Measurements from ENCODE around the gene PPP2R1B. TPM values are rescaled to one million over a fixed set of nuclear protein-coding genes. Genes with fewer than 3 reads are reported as not detected.

Gene PPP2R1B
- total RNA-seq, 1 experiment from 2014 or later: 109 TPM

DNA sequence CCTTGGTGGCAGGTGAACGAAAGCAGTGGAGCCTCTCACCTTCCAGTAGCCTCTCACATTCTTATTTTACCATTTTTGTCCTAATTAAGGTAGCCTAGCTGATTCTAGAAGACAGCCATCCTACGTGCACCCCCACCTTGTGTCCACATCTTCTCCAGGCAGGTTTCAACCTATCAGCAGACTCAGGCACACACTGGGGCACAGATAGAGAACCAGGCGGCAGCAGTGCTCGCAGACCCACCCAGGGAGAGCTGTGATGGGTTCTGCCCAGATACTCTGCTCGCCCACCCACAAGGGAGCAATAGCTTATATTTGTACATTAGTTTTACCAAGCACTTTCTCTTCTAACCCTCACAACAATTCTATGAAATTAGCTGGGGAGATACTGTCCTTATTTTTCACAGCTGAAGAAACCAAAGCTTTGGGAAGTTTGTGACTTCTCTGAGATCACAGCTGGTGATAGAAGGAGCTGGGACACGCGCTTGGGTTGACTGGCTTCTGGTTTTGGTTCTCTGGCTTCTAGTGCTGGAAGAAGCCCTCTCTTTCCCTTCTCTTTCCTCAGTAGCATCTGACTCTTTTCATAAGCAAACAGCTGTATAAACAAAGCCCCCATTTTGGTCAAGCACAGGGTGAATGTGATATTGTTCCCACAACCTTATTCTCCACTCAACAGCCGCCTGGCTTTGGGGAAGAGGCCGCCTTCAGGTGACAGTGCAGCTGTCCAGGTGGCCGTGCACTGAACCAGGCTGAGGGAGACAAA lies 36.9 kb downstream of the PPP2R1B start:
- no peak overlapping the region for H3K4me3 ChIP-seq (ENCODE audit: low read depth, low read length)
- peaks cover 72% of the 10 kb centered on the region for H3K36me3 Mint-ChIP-seq (ENCODE audit: insufficient read depth, unreplicated experiment)
- no peak for DNase-seq
- intact Hi-C loops (cut with micrococcal nuclease; ENCODE audit: unreplicated experiment): no loop called here
- H3K27ac Mint-ChIP-seq (ENCODE audit: unreplicated experiment): no peak overlapping the region
- no peaks in the 10 kb centered on the region for H3K27me3 Mint-ChIP-seq (ENCODE audit: insufficient read depth, unreplicated experiment)
- H3K4me1 Mint-ChIP-seq (ENCODE audit: low read depth, unreplicated experiment): no peaks in the 10 kb centered on the region
- TF ChIP-seq, protein P1, sequence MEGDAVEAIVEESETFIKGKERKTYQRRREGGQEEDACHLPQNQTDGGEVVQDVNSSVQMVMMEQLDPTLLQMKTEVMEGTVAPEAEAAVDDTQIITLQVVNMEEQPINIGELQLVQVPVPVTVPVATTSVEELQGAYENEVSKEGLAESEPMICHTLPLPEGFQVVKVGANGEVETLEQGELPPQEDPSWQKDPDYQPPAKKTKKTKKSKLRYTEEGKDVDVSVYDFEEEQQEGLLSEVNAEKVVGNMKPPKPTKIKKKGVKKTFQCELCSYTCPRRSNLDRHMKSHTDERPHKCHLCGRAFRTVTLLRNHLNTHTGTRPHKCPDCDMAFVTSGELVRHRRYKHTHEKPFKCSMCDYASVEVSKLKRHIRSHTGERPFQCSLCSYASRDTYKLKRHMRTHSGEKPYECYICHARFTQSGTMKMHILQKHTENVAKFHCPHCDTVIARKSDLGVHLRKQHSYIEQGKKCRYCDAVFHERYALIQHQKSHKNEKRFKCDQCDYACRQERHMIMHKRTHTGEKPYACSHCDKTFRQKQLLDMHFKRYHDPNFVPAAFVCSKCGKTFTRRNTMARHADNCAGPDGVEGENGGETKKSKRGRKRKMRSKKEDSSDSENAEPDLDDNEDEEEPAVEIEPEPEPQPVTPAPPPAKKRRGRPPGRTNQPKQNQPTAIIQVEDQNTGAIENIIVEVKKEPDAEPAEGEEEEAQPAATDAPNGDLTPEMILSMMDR (IDR thresholded peaks at IDR 0.05; ENCODE audit: insufficient read depth in 1 of 2, low read depth in 1 of 2, low read length in 1 of 2, severe bottlenecking in 1 of 2, unreplicated experiment in 1 of 2): no peak
- ChIA-PET CTCF (interaction anchor here (2.2 kb wide), 1 partner anchor 48 kb away, joined by 8 read pairs; no protein-coding TSS in a partner anchor), POLR2A (no interaction called here)
- H3K36me3 ChIP-seq (ENCODE audit: control insufficient read depth, insufficient read depth, low read length): peaks cover 4% of the 10 kb centered on the region; the same call in 1 of the 2 replicates
- H3K9me3 Mint-ChIP-seq (ENCODE audit: unreplicated experiment): no peaks in the 10 kb centered on the region
- BruUV-seq (replicated peaks): no TSS peak
- H3K4me3 Mint-ChIP-seq (ENCODE audit: unreplicated experiment): no peak overlapping the region
- H3K9me3 ChIP-seq: no peaks in the 10 kb centered on the region
- no peaks in the 10 kb centered on the region for H3K27me3 ChIP-seq (replicated peaks; ENCODE audit: control insufficient read depth, insufficient read depth, low read length)
- H3K4me1 ChIP-seq: no peaks in the 10 kb centered on the region

DNA sequence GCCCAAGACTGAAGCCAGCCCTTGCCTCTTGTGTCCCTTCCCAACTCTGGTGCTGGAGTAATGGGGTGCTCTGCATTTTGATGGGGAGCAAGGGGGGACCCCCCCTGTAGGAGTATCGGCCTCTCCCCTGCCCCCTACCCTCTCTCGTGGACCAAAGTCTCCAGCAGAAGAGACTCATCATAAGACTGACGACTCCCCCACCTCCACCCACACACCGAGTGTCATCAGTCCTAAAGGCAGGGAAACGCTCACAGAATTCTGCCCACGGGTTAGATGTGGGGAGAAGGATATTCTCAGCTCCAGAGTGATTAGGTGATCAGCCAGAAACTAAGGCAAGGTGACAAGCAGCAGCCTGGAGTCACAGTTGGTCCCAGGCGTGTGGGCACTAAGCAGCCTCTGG lies 38.8 kb downstream of the PPP2R1B start:
- ChIA-PET CTCF (interaction anchor here (2.2 kb wide), 1 partner anchor 50 kb away, joined by 8 read pairs; no protein-coding TSS in a partner anchor), POLR2A (no interaction called here)
- intact Hi-C loops (cut with micrococcal nuclease; ENCODE audit: unreplicated experiment): no loop called here
- BruUV-seq (replicated peaks): no TSS peak
- H3K27me3 Mint-ChIP-seq (ENCODE audit: insufficient read depth, unreplicated experiment): no peaks in the 10 kb centered on the region
- Histone ChIP-seq H3K4me3 (ENCODE audit: low read depth, low read length) (no peak overlapping the region), H3K36me3 (ENCODE audit: control insufficient read depth, insufficient read depth, low read length) (peaks cover 7% of the 10 kb centered on the region), H3K4me1 (no peaks in the 10 kb centered on the region), H3K27me3 (replicated peaks; ENCODE audit: control insufficient read depth, insufficient read depth, low read length) (no peaks in the 10 kb centered on the region), H3K9me3 (no peaks in the 10 kb centered on the region)
- TF ChIP-seq, protein P1 (IDR thresholded peaks at IDR 0.05; ENCODE audit: insufficient read depth in 1 of 2, low read depth in 1 of 2, low read length in 1 of 2, severe bottlenecking in 1 of 2, unreplicated experiment in 1 of 2): no peak
- H3K36me3 Mint-ChIP-seq (ENCODE audit: insufficient read depth, unreplicated experiment): peaks cover 89% of the 10 kb centered on the region
- peak overlapping the region; percentile 66 for H3K27ac Mint-ChIP-seq (ENCODE audit: unreplicated experiment)
- no peaks in the 10 kb centered on the region for H3K9me3 Mint-ChIP-seq (ENCODE audit: unreplicated experiment)
- H3K4me3 Mint-ChIP-seq (ENCODE audit: unreplicated experiment): no peak overlapping the region
- DNase-seq: no peak
- no peaks in the 10 kb centered on the region for H3K4me1 Mint-ChIP-seq (ENCODE audit: low read depth, unreplicated experiment)

DNA sequence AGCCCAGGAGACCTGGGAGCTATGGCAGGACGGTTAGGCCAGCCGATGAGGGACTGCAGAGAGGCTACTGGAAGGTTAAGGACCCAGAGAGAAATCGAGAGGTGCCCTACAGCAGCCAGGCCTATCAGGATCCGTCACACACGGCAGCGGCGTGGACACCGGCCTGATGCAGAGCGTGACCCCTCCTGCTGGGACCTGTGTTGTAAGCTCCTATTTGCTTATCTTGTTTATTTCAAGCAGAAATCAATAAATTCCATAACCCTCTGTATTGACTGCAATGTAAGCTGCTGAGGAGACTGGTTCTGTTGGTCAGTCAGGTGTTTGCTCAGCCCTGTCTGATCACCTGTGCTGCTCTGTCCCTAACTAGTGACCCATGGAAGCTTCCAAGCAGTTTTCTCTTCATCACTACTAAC lies 39.9 kb downstream of the PPP2R1B start:
- no TSS peak for BruUV-seq (replicated peaks)

More for the DNA sequence above, 39.9 kb downstream of the PPP2R1B start:
- no peaks in the 10 kb centered on the region for H3K27me3 ChIP-seq (replicated peaks; ENCODE audit: control insufficient read depth, insufficient read depth, low read length)
- no peaks in the 10 kb centered on the region for H3K27me3 Mint-ChIP-seq (ENCODE audit: insufficient read depth, unreplicated experiment)
- H3K4me1 ChIP-seq: no peaks in the 10 kb centered on the region
- H3K27ac Mint-ChIP-seq (ENCODE audit: unreplicated experiment): no peak overlapping the region
- no peaks in the 10 kb centered on the region for H3K9me3 Mint-ChIP-seq (ENCODE audit: unreplicated experiment)
- CTCF ChIA-PET: no interaction called here
- no peak for DNase-seq
- H3K4me3 ChIP-seq (ENCODE audit: low read depth, low read length): no peak overlapping the region
- POLR2A ChIA-PET: no interaction called here
- peaks cover 89% of the 10 kb centered on the region for H3K36me3 Mint-ChIP-seq (ENCODE audit: insufficient read depth, unreplicated experiment)
- H3K36me3 ChIP-seq (ENCODE audit: control insufficient read depth, insufficient read depth, low read length): peaks cover 9% of the 10 kb centered on the region
- no peaks in the 10 kb centered on the region for H3K4me1 Mint-ChIP-seq (ENCODE audit: low read depth, unreplicated experiment)
- intact Hi-C loops (cut with micrococcal nuclease; ENCODE audit: unreplicated experiment): no loop called here
- H3K9me3 ChIP-seq: no peaks in the 10 kb centered on the region
- TF ChIP-seq, protein P1 (IDR thresholded peaks at IDR 0.05; ENCODE audit: insufficient read depth in 1 of 2, low read depth in 1 of 2, low read length in 1 of 2, severe bottlenecking in 1 of 2, unreplicated experiment in 1 of 2): no peak
- no peak overlapping the region for H3K4me3 Mint-ChIP-seq (ENCODE audit: unreplicated experiment)
